Colon (tissue), 2 donors: ENCODE measurements around the gene SCARB2.

Source experiments
- FAIRE-seq: peaks from 2 replicates; lab custom pipeline; 2012; peaks lifted over from hg19 to GRCh38; lab: Jason Lieb, UNC
- donor health status: control.
- donor health status: control.

The SCARB2 gene

DNA sequence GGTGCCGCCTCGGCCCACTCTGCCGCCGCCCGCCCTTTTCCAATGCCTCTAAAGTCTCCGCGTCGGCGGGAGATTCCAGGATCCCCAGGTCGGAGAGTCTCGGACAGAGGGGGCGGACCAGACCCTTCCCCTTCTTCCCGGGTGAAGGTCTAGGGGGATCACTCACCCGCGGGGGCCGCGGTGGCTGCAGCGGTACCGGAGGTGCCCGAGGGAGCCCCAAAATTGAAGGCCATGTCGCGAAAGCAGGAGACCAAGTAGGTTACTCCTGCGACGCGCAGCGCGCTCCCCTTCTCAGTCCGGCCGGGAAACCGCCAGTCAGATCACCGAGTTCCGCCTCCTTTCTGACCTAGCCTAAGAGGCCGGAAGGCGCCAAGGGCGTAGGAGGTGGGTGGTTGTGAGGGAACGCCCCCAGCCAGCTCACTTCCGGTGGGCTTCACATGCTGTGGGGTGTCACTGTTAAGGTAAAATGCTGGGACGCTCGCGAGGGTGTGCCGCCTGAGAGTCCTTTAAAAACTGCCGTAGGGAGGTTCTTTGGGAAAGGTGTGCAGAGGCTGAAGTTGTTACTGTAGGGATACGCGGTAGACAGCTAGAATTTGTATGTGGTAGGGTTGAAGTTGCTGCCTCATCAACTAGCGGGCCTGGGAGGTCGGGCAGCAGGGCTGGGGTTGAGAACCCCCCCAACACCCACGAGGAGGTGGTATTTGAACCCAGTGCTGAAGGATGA lies 65.3 kb downstream of the SCARB2 start, which contains the start of gene NUP54:
Gene NUP54, minus strand, starts transcription at position 256 of the 724 bp plus-strand sequence. Its CDS starts 23 bp downstream, at position 233.
- no peak for FAIRE-seq

DNA sequence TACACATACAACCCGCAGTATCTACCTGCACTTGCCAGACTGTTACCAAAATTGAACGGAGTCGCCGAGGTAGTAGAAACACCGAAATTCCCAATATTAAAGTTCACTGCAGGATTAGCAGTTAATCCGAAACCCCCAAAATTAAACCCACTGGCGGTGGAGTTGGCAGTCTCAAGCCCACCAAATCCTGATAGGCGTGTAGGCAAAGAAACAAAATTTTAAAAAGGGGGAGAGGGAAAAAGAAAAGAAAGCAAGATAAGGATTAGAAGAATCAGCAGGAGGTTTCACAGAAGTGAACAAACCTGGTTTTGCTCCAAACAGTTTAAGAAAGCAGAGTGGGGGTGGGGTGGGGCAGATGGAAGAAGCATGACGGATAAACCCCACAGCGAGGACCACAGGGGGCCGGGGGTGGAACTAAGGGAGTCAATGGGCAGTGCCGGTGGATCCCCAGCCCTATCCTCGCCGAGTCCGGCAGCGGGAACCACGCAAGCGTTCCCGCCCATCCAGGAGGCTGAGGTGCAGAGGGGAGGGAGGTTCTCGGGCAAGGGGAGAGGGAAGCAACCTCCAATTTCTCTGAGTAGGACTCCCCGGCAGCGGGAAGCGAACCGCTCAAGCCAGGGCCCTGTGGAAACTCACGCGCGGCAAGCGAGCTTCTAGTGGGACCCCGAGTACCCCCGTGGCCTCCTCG lies 66.0 kb downstream of the SCARB2 start:
- FAIRE-seq = no peak

DNA sequence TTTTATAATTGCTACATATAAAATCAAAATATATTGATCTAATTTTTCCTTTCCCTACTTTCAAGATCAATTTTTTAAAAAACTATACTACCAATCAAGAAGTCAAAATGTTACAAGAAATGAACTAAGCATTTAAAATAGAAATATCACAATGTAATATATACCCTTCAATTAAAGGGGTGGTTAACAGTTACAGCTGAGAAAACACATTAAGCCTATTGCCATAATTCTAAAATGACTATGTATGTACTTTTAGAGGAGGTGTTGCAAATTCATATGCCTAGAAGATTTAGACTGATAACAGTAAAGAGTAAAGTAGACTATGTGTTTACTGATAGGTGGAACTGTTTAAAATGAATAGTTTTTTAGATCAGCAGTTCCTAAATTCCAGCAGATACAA lies 69.1 kb downstream of the SCARB2 start:
- no peak for FAIRE-seq

DNA sequence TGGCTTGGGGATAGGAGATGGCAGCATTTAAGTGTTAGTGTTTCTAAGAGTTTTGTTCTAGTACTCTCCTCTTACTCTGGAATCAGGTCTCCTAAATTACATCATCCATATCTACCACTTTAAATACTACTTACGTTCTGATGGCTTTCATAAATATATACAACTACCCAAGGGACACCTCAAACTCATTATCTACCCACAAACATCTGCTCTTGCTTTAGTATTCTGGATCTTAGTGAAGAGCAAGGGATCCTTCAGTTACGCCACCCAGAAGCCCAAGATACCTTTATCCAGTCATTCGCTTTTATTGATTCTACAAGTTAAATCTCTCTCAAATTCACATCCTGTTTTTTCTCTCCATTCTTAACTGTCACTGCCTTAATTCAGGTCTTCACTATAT lies 72.4 kb downstream of the SCARB2 start:
- no peak for FAIRE-seq

DNA sequence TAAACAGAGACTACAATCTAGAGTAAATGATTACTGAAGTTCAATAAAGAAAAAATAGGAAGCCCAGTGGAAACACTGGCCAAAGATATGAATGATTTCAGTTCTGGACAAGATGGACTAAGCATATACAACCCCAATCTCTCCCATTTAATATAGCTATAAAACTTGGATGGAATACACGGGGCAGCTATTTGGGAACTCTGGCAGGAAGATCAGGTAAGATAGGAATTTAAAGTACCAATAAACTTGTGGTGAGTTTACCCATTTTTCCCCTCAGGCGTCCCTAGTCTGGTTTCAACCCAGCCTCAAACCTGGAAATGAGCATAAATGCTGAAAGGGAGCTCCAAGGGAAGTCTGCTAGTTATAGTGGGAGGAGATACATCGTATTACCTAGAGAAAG lies 85.9 kb downstream of the SCARB2 start:
- FAIRE-seq = no peak

DNA sequence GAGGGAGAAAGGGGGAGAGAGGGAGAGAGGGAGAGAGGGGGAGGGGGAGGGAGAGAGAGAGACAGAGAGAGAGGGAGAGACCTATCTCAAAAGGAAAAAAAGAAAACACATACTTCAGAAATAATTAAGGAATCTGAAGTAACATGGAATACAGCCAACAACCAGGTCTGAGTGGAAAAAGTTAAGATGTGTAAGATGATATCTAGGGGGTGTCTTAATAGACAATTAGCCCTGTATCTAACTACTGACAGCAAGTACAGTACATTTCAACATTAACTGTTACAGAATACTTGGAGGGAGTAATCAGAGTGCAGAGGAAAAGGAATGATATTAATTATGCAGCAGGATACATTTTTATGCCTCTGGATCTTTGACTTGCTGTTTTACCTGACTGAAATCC lies 87.8 kb downstream of the SCARB2 start:
- no peak for FAIRE-seq

DNA sequence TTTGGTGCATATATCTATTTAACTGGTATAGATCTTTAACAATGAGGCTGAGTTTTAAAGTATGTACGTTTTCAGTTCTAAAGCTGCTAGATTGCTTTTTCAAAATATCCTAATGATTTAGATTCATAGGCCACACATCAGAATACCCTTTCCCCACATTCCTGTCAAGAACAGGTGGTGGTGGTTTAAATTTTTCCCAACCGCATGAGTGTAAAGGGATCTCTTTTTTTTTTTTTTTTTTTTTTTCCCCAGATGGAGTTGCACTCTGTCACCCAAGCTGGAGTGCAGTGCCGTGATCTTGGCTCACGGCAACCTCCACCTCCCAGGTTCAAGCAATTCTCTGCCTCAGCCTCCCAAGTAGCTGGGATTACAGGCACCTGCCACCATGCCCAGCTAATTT lies 93.4 kb downstream of the SCARB2 start:
- no peak for FAIRE-seq

DNA sequence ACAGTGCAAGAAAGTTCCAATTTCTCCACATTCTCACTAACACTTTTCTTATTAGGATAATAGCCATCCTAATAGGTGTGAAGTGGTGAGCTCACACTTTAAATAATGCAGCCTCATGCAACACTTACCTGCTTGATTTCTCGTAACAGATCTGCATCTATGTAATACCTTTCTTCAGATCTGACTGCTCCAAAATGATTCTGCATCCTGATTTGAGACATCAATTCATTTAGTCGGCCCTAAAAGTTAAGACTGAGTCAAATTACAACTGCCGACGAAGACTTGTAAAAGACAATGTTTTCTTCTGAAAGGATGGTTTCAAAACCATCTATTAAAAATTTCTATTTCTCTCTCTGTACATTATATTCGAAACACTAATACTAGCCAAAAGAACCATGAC lies 96.1 kb downstream of the SCARB2 start:
- FAIRE-seq = no peak

DNA sequence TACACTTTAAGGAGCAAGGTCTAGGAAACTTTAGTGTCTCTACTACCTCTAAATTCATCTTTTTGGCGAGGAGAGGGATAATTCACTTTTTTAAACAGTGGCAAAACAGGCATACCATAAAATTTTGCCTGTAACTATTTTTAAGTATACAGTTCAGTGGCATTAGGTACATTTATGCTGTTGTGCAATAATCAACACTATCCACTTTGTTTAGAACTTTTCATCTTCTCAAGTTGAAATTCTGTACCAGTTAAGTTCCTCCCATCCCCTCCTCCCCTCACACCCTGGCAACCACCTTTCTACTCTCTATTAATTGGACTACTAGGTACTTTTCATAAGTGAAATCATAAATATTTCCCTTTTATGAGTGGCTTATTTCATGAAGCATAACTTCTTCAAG lies 96.8 kb downstream of the SCARB2 start:
- FAIRE-seq = no peak
